Endothelial cell of hepatic sinusoid (primary cell): ENCODE measurements around the gene EIF1AY.
"Not testable (repeated sequence)": the region's sequence is repeated elsewhere in the genome, so short reads cannot be mapped to it uniquely, and the experiment has no call there.

Source experiments
- in situ Hi-C: cut with HindIII; loops from 2 replicates; pipeline ENCODE4 v1.10.0; 2017; ENCODE audit warnings: low sequenced_read_pairs

The EIF1AY gene, protein sequence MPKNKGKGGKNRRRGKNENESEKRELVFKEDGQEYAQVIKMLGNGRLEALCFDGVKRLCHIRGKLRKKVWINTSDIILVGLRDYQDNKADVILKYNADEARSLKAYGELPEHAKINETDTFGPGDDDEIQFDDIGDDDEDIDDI

GRCh38 chrY:20575531-20576121 is at the start of gene EIF1AY:
EIF1AY (plus strand) TSS chrY:20575776; CDS start chrY:20575872, 96 bp downstream.
- in situ Hi-C loops, result no loop called here

DNA sequence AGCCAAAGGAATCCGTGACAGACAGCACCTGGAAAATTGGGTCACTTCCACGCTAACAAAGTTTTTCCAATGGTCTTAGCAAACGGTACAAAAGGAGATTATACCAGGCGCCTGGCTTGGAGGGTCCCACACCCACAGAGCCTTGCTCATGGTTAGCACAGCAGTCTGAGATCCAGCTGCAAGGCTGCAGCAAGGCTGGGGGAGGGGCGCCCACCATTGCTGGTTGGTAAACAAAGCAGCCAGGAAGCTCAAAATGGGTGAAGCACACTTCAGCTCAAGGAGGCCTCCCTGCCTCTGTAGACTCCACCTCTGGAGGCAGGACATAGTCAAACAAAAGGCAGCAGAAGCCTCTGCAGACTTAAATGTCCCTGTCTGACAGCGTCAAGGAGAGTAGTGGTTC is 47.1 kb upstream of the EIF1AY start:
- in situ Hi-C loops, result no loop called here

- in situ Hi-C loops, result no loop called here
Observed at GRCh38 chrY:20538186-20538585, 37.4 kb upstream of the EIF1AY start.

GRCh38 chrY:20538933-20539332 is 36.6 kb upstream of the EIF1AY start:
- in situ Hi-C loops, result no loop called here

GRCh38 chrY:20544451-20544960 is 31.1 kb upstream of the EIF1AY start:
- in situ Hi-C loops, result no loop called here

DNA sequence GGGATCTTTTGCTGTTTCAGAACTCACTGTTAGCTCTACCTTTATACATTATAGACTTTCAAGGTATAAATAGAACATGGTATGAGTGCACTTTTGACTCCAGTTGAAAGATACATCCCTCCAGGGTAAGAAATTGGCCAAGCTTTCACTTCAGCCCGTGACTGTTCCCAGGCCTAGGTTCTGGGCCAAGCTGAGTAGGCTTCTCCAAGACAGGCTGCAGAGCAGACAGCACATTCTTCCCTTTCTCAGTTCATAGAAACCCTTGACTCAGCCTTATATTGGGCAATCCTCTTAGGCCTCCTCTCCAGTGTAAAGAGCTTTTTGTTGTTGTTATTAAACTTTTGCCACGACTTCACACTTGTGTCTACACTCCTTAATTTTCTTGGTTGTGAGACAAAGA is 29.5 kb upstream of the EIF1AY start:
- in situ Hi-C loops, result no loop called here

GRCh38 chrY:20549289-20549688 is 26.3 kb upstream of the EIF1AY start:
- in situ Hi-C loops, result no loop called here

DNA sequence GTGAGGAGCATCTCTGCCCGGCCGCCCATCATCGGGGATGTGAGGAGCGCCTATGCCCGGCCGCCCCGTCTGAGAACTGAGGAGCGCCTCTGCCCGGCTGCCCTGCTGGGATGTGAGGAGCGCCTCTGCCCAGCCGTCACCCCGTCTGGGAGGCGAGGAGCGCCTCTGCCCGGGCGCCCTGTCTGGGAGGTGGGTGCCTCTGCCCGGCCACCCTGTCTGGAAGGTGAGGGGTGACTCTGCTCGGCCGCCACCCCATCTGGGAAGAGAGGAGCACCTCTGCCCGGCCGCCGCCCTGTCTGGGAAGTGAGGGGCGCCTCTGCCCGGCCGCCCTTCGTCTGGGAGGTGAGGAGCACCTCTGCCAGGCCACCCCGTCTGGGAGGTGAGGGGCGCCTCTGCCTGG is 23.7 kb upstream of the EIF1AY start:
- in situ Hi-C loops, result no loop called here

DNA sequence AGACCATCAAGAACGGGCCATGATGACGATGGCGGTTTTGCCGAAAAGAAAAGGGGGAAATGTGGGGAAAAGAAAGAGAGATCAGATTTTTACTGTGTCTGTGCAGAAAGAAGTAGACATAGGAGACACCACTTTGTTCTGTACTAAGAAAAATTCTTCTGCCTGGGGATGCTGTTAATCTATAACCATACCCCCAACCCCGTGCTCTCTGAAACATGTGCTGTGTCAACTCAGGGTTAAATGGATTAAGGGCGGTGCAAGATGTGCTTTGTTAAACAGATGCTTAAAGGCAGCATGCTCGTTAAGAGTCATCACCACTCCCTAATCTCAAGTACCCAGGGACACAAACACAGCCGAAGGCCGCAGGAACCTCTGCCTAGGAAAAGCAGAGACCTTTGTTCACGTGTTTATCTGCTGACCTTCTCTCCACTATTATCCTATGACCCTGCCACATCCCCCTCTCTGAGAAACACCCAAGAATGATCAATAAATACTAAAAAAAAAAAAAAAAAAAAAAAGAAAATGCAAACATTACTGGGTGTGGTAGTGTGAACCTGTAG is 22.7 kb upstream of the EIF1AY start:
- in situ Hi-C loops, result not testable (repeated sequence)

DNA sequence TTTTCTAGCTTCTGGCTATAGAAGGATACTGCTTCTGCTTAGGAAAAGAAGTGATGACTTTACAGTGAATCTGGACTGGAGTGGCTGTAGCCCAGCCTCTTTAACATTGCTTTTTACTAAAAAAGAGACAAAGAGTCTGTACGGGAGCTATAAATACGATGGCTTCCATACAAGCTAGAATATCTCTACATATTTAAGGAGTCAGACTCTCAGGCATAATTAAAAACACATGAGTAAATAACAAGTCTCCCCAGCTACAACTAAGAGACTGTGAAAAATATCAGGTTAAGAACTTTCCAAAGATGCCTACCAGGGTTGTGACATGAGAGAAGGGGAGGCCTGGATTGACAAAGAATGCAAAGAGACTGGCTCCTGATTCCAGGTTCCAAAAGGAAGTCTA is 19.8 kb upstream of the EIF1AY start:
- in situ Hi-C loops, result no loop called here

DNA sequence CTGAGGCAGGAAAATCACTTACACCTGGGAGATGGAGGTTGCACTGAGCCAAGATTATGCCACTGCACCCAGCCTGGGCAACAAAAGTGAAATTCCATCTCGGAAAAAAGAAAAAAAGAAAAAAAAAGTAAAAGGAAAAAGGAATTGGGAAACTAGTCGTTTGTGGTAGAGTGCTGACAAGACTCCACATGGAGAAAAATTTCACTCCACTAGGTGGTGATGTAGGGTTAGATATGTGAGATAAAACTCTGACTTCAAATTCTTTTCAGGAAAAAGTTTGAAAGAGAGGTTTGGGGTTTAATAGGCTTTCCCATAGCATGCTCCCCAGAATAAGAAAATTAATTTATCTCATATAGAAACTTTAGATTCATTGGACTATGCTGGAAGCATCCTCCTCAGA is 16.9 kb upstream of the EIF1AY start:
- in situ Hi-C loops, result no loop called here

DNA sequence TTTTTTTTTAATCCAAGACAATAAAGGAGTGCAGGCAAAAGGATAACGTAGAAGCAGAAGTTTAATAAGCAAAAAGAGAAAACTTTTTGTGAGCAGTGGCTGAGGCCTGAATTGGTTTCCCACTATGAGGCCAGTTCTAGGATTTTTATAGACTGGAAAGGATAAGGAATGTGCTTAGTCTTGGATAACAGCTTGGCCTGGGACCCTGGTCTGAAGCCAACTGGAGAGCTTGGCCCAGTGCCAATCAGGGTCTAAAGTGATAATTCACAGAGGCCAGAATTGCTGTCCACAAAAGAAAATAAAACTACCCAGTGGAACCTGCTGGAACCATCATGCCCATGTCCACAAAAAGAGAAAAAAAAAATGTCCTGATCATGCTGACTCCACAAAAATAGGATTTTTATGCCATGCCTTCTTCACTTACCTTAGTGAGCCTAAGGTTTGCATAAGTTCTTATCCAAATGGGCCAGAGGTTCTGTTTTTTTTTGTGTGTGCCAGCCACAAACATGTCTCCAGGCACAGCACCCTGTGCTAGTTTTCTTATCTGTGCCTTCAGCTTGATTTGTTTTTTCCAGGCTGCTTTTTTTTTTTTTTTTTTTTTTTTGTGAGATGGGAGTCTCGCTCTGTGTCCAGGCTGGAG is 15.6 kb upstream of the EIF1AY start:
- in situ Hi-C loops, result no loop called here

DNA sequence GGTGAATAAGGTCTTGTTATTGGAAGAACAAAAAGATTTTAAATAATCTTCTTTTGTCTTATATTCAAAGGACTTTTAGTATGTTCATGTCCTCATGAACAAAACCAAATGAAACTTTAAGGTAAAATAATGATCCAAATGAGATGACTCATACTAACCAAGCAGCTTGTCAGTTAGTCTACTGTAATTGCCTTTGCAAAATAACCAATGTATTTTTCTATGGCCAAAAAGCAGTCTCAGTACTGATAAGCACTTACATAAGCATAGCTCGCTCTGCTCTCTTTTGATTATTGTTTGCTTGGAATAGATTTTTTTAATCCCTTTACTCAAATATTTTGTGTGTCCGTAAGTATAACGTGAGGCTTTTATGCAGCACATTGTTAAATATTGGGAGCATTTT is 4.3 kb upstream of the EIF1AY start:
- in situ Hi-C loops, result no loop called here

DNA sequence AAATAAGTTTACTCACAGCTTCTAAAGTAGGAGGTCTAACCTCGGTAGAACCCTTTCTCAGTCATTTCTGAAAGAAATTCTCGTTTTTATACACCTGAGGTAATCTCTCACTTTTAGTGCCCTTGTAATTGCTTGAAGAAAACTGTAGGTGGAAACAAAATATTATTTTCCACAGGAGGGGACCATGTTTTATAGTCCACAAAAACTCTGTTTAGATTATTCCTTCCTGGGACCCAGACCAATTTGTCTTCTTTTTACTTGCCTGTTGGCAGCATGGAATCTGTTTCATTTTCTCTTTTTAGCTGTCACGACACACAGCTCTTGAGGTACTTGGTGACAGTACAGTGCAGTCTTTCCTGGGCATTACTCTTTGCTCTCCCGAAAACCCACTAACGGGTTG is 930 bp downstream of the EIF1AY start:
- in situ Hi-C loops, result no loop called here

DNA sequence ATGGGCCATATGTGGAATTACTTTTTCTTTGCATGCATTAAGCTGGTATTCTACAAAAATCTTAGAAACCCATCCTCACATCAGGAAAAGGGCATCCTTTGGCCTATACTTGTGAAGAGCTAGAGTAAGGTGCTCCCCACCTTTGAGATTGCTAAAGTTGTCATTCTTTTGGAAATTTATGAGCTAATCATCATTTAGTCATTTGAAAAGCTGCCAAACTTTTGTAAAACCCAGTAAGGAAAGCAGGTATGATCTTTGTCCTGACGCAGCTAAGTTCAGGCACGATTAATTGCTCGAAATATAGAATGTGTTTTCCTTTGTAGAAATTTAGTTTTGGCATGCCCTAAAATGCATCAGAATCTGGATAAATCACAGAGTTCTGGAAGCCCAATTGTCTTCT is 2.6 kb downstream of the EIF1AY start:
- in situ Hi-C loops, result no loop called here

DNA sequence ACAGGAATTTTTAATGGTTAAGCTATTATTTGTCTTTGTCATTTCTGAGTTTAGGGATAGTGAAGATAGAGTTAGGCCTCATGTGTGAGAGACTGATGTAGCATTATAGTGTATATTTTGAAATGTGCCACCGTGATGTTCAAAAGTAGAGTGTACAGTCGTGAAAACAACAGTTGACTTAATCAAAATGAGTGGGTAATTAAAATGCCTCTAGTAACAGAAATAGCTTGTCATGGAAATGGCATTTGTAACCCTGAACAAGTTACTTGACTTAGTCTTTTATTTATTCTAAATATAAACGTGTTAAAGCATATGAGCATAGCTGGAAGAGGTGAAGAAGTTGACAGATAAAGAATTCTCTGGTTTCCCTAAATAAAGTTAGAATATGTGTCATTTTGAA is 6.1 kb downstream of the EIF1AY start:
- in situ Hi-C loops, result no loop called here

- in situ Hi-C loops, result no loop called here
Observed at GRCh38 chrY:20586161-20586560, 10.6 kb downstream of the EIF1AY start.
